HG02885 (cell line): Measurements from ENCODE around the gene OR5AU1.
"Not testable (repeated sequence)": the region's sequence is repeated elsewhere in the genome, so short reads cannot be mapped to it uniquely, and the experiment has no call there.

ENCODE experiments used
- ATAC-seq: cut with Tn5 transposase; IDR thresholded peaks from one replicate; pipeline ENCODE4 v1.9.1; 2021; ENCODE audit warnings: mild to moderate bottlenecking; ENCODE audit not compliant: unreplicated experiment, poor library complexity

Gene OR5AU1

GRCh38 chr14:21182166-21182565 is 26.3 kb upstream of the OR5AU1 start:
- no peak for ATAC-seq

DNA sequence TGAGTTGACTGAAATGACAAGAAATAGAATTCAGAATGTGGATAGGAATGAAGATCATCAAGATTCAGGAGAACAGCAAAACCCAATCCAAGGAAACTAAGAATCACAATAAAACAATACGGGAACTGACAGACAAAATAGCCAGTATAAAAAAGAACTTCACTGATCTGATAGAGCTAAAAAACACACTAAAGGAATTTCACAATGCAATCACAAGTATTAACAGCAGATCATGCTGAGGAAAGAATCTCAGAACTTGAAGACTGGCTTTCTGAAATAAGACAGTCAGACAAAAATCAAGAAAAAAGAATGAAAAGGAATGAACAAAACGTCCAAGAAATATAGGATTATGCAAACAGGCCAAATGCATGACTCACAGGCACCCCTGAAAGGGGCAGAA is 15.3 kb upstream of the OR5AU1 start:
- no peak for ATAC-seq

DNA sequence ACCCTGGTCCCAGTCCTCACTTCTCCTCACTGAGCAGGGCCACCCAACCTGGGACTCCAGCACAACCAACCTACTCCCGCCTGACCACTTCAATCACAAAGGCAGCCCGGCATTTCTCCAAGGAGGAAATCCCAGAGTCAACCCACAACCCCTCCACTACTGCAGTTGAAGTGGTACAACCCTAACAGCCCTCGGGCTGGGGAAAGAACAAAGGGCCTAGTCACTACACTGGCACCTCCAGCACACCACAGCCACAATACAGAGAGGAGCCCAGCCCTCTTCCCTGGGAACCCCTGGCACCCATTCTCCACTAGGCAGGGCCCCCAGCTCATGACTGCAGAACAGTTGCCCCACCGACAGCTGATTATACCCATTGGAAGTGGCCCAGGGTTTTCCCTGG is 13.7 kb upstream of the OR5AU1 start:
- no peak for ATAC-seq

- ATAC-seq = no peak
Measured at GRCh38 chr14:21168055-21168454, 12.2 kb upstream of the OR5AU1 start.

- ATAC-seq = not testable (repeated sequence)
Measured at GRCh38 chr14:21165670-21166069, 9.8 kb upstream of the OR5AU1 start.

- ATAC-seq = not testable (repeated sequence)
Measured at GRCh38 chr14:21165002-21165605, 9.2 kb upstream of the OR5AU1 start.

DNA sequence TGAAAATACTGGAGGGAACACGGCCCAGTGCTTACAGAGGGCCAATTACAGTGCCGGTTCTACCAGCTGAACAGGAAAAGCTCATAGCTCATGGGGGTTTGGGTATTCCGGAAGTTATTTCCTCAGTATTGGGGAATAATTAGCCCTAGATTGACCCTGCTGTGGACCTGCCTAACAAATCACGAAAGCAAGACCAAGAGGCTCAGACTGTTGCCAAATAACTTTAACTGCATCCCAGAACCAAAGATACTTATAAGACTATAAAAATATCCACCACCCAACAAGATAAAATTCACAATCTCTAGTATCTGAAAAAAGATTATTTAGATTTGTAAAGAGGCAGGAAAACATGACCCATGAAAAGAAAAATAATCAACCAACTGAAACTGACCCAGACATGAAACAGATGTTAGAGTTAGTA is 8.0 kb upstream of the OR5AU1 start:
- ATAC-seq = no peak

- ATAC-seq = no peak
Measured at GRCh38 chr14:21162081-21162480, 6.2 kb upstream of the OR5AU1 start.

DNA sequence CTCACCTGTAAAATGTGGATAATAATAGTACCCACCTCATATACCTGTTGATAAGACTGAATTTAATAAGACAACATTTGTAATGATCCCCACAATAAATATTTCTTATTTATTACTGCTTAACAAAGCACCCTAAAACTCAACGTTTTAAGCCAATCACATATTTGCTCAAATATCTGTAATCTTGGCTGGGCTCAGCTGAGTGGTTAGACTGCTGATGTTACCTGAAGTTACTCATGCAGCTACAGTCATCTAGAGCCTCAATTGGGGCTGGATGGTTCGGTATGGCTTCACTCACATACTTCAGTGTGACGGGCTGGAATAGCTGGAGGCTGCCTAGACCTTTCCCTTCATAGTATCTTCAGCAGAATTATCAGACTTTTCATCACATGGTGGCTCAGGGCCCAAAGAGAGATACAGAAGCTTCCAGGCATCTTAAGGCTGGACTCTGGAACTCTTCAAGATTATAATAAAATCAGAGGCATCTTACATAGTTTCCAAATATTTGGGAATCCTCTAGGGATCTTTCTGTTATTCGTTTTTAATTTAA is 4.3 kb upstream of the OR5AU1 start:
- ATAC-seq = no peak

- ATAC-seq = not testable (repeated sequence)
Measured at GRCh38 chr14:21158175-21158574, 2.3 kb upstream of the OR5AU1 start.

- ATAC-seq = no peak
Measured at GRCh38 chr14:21149641-21150367, 6.1 kb downstream of the OR5AU1 start.

DNA sequence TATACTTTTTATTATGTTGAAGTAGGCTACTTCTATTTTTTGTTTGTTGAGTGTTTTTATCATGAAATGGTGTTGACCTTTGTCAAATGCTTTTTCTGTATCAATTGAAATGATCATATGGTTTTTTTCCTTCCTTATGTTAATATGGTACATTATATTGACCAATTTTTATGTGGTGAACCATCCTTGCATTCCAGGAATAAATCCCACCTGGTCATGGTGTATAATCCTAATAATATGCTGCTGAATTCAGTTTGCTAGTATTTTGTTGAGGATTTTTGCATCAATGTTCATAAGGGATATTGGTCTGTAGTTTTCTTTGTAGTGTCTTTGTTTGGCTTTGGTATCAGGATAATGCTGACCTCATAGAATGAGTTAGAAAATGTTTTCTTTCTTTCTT is 10.4 kb downstream of the OR5AU1 start:
- ATAC-seq = no peak

DNA sequence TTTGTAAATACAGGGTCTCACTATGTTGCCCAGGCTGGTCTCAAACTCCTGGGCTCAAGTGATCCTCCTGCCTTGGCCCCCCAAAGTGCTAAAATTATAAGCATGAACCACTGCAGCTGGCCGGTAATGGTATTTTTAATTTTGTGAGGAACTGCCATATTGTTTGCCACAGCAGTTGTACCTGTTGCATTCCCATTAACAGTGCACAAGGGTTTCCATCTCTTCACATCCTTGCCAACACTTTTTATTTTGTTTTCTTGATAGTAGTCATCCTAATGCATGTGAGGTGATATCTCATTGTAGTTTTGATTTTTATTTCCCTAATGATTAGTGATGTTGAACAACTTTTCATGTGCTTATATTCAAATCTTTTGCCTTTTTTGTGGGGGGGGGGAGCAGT is 13.5 kb downstream of the OR5AU1 start:
- no peak for ATAC-seq

DNA sequence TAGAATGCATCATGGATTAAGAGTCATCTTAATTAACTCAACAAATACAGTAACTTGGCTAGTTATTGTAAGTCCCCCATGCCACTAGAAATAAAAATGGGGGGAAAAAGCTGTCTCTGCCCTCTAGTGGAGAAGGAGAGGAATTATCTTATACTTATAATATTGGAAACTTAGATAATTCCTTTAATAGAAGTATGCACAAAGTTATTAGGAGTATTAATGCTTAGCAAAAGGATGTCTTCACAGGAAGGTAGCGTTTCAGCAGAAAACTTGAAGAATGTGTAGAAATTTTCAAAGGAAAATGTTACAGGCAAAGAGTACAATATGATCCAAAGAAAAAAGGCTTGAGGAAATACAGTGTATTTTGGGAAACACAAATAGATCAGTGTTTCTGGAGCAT is 19.8 kb downstream of the OR5AU1 start:
- no peak for ATAC-seq

- ATAC-seq = no peak
Measured at GRCh38 chr14:21133901-21134300, 22.0 kb downstream of the OR5AU1 start.

DNA sequence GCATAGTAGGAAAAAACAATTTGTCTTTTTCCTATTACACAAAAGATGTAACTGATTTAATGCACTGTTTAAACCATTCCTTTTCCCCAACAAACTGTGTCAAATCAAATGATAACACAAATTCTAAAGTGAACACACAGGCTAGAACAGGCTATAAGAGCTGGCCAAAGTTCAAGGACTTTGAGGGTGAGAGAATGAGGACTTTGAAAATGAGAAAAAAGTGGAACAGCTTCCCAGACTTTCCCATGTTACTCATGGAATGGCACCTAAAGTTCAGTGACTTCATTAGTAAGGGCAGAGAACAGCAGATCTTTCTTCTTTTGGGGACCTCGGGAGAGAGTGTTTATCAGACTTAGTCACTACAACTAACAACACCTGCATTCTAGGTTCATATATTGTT is 32.4 kb downstream of the OR5AU1 start:
- no peak for ATAC-seq

DNA sequence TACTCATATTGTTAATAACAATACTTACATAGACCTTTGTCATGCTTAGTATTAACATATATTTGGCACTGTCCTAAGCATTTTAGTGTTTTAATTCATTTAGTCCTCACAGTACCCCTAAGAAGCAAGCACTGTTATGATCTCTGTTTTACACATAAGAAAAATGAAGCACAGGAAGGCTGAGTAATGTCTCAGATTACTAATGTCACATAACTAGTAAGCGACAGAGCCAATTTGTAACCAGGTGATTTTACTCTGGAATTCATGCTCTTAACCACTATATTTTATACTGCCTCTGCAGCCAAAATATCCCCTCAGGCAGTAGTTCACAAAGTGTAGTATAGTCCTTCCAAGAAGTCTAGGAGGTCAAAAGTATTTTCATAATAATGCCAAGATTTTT is 34.7 kb downstream of the OR5AU1 start:
- no peak for ATAC-seq

- no peak for ATAC-seq
Measured at GRCh38 chr14:21120686-21121085, 35.2 kb downstream of the OR5AU1 start.

DNA sequence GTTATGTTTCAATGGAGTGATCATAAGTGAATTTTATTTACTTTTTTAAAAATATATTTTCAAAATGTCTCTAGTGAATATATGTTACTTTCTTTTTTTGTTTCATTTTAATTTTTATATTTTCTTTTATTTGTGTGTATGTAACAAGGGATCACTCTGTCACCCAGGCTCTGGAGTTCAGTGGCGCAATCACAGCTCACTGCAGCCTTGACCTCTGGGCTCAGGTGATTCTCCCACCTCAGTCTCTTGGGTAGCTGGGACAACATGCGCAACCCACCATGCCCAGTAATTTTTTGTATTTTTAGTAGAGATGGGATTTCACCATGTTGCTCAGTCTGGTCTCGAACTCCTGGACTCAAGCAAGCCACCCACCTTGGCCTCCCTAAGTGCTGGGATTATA is 36.9 kb downstream of the OR5AU1 start:
- no peak for ATAC-seq

DNA sequence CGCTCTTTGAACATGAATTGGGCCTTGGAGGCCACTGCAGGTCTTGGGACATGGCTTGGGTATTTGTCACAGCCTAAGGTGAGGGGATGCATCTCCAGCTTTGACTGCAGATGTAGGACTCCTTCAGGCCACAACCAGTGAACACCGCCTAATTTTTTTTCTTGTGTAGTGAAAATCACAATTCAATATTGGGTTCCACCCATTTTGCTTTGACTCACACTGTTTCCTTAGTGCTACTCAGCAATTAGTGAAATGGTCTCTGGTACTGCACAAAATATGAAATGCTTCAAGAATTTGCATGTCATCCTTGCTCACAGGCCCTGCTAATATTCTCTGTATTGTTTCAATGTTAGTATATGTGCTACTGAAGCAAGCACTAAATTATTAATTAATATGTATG is 42.5 kb downstream of the OR5AU1 start:
- no peak for ATAC-seq

DNA sequence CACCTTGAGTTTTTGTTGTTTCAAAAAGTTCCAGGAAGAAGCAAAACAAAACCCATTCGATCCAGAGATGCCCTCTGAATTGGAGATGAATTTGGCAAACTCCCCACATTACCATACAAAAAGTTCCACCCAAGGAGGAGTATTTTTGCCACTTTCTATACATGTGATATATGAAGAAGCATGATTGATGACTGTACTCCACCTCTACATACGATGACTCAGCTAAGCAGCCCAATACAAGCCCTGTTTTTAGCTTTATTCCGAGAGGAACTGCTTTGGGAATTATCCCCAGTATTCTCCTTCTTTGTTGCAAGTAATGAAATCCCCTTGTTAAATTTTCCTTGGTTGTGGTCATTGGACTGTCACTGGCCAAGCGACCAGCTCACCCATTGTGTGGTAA is 43.6 kb downstream of the OR5AU1 start:
- ATAC-seq = no peak
